ENCODE results near the gene LHFPL3.
A peak's percentile ranks its signal among the peaks of the same experiment; 100 is the strongest.
"Not testable (repeated sequence)": the region's sequence is repeated elsewhere in the genome, so short reads cannot be mapped to it uniquely, and the experiment has no call there.

LHFPL3 gene

DNA sequence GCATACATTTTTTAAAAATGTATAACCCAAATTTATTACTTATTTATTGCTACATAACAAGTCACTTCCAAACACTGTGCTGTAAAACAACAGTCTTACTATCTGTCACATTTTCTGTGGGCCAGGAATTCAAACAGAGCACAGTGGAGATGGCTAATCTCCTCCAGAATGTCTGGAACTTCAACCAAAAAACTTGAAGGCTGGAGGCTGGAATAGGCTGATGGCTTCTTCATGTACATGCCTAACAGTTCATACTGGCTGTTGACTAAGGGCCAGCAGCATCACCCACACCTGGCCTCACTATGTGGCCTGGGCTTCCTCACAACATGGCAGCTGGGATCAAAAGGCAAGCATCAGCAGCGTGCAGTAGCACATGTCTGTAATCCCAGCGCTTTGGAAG, 593.2 kb downstream of the LHFPL3 start:
- no peak for TF ChIP-seq EZH2phosphoT487 (IDR thresholded peaks at IDR 0.05; ENCODE audit: borderline replicate concordance, low read length)
- TF ChIP-seq, protein P1, sequence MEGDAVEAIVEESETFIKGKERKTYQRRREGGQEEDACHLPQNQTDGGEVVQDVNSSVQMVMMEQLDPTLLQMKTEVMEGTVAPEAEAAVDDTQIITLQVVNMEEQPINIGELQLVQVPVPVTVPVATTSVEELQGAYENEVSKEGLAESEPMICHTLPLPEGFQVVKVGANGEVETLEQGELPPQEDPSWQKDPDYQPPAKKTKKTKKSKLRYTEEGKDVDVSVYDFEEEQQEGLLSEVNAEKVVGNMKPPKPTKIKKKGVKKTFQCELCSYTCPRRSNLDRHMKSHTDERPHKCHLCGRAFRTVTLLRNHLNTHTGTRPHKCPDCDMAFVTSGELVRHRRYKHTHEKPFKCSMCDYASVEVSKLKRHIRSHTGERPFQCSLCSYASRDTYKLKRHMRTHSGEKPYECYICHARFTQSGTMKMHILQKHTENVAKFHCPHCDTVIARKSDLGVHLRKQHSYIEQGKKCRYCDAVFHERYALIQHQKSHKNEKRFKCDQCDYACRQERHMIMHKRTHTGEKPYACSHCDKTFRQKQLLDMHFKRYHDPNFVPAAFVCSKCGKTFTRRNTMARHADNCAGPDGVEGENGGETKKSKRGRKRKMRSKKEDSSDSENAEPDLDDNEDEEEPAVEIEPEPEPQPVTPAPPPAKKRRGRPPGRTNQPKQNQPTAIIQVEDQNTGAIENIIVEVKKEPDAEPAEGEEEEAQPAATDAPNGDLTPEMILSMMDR (IDR thresholded peaks at IDR 0.05; ENCODE audit: low read depth, low read length, poor library complexity, severe bottlenecking), result no peak

DNA sequence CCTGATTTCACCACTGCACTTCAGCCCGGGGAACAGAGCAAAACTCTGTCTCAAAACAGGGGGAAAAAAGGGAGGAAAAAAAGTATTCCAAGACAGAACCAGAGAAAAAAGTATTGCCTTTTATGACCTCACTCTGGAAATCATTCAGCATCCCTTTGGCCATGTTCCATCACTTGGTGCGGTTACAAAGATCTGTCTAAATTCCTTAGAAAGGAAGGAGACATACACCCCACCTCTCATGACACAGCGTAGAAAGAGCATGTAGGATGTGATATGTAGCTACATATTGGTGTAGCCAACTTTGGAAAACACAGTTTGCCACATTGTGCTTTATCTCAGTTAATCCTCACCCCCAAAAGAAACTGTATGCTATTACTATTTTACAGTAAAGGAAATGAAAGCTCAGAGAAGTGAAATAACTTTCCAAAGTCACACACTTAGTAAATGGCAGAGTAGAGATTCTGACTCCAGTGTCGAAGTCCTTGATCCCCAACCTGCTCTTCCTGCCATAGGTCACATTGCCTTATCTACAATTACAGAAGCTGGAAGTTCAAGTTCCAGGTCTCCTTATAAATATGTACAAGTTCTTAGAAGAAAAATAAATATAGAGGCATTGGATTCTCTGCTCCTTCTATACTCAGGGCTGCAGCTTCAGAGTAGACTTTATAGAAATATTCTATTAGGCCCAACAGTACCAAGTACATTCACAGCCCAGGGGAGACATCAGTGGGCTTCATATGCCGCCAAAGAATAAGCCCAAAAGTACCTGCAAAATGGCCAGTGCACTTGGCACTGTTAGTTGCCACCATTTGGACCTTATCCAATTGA, 594.0 kb downstream of the LHFPL3 start:
- Histone ChIP-seq H3K27ac (ENCODE audit: low read depth, low read length) (no peak overlapping the region), H3K4me1 (ENCODE audit: control insufficient read depth, low read length) (peaks cover 11% of the 10 kb centered on the region), H3K4me2 (ENCODE audit: low read length) (no peak overlapping the region), H4K20me1 (ENCODE audit: control insufficient read depth, insufficient read depth, low read depth, low read length) (no peaks in the 10 kb centered on the region), H3K9me3 (ENCODE audit: control insufficient read depth, insufficient read depth, low read length) (no peaks in the 10 kb centered on the region), H3K27me3 (ENCODE audit: control insufficient read depth, low read length) (peaks cover 3% of the 10 kb centered on the region; the same call in 1 of the 2 replicates), H3F3A (ENCODE audit: control insufficient read depth, insufficient read depth) (no peaks in the 10 kb centered on the region), H3K4me3 (ENCODE audit: low read length) (no peak overlapping the region), H3K36me3 (ENCODE audit: control insufficient read depth, low read length) (no peaks in the 10 kb centered on the region), H3K9me2 (replicated peaks; ENCODE audit: control insufficient read depth, low read length) (no peaks in the 10 kb centered on the region), H3K79me2 (ENCODE audit: control insufficient read depth, low read length) (no peaks in the 10 kb centered on the region)
- no peak for TF ChIP-seq EZH2phosphoT487 (IDR thresholded peaks at IDR 0.05; ENCODE audit: borderline replicate concordance, low read length)

More for the DNA sequence above, 593.2 kb downstream of the LHFPL3 start:
- H3K9me2 ChIP-seq (replicated peaks; ENCODE audit: control insufficient read depth, low read length), result no peaks in the 10 kb centered on the region
- H3K4me1 ChIP-seq (ENCODE audit: control insufficient read depth, low read length), result peaks cover 11% of the 10 kb centered on the region
- no peaks in the 10 kb centered on the region for H3F3A ChIP-seq (ENCODE audit: control insufficient read depth, insufficient read depth)
- H3K4me2 ChIP-seq (ENCODE audit: low read length), result no peak overlapping the region
- H3K9me3 ChIP-seq (ENCODE audit: control insufficient read depth, insufficient read depth, low read length), result no peaks in the 10 kb centered on the region
- H3K36me3 ChIP-seq (ENCODE audit: control insufficient read depth, low read length), result no peaks in the 10 kb centered on the region
- no peak overlapping the region for H3K27ac ChIP-seq (ENCODE audit: low read depth, low read length)
- no peak overlapping the region for H3K4me3 ChIP-seq (ENCODE audit: low read length)
- no peaks in the 10 kb centered on the region for H3K79me2 ChIP-seq (ENCODE audit: control insufficient read depth, low read length)
- H3K27me3 ChIP-seq (ENCODE audit: control insufficient read depth, low read length), result peaks cover 5% of the 10 kb centered on the region; the same call in 1 of the 2 replicates
- H4K20me1 ChIP-seq (ENCODE audit: control insufficient read depth, insufficient read depth, low read depth, low read length), result no peaks in the 10 kb centered on the region

DNA sequence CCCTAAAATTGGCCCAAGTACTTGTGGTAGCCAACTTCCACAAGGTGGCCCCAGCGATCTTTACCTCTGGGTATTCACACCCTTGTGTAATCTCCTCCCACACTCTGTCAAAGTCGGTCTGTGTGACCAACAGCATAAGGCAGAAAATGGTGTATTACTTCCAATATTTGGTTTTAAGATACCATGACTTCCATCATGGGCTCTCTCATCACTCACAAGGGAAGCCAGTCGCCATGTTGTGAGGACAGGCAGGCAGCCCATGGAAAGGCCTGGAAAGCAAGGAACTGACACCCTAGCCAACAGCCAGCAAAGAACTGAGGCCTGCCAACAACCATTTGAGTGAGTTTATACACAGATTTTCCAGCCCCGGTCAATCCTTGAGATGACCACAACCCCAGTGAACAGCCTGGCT, 594.6 kb downstream of the LHFPL3 start:
- H3K27ac ChIP-seq (ENCODE audit: low read depth, low read length), result no peak overlapping the region
- peaks cover 2% of the 10 kb centered on the region; the same call in 1 of the 2 replicates for H3K27me3 ChIP-seq (ENCODE audit: control insufficient read depth, low read length)
- H3K4me2 ChIP-seq (ENCODE audit: low read length), result peak overlapping the region; percentile 39

DNA sequence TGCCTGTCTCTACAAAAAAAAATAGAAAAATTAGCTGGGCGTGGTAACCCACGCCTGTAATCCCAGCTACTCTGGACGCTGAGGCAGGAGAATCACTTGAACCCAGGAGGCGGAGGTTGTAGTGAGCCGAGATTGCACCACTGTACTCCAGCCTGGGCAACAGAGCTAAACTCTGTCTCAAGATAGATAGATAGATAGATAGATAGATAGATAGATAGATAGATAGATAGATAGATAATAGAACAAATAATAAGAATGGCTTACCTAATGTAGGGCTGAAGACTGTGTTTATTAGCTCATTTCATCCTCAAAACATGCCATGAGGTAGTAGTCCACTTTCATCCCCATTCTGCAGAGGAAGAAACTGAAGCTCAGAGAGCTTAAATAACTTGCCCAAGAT, 597.8 kb downstream of the LHFPL3 start:
- peaks cover 16% of the 10 kb centered on the region for H3K4me1 ChIP-seq (ENCODE audit: control insufficient read depth, low read length)
- not testable (repeated sequence) for H3K4me2 ChIP-seq (ENCODE audit: low read length); H3K36me3 ChIP-seq (ENCODE audit: control insufficient read depth, low read length); H3K9me3 ChIP-seq (ENCODE audit: control insufficient read depth, insufficient read depth, low read length); H3K27me3 ChIP-seq (ENCODE audit: control insufficient read depth, low read length); H3K27ac ChIP-seq (ENCODE audit: low read depth, low read length); H3F3A ChIP-seq (ENCODE audit: control insufficient read depth, insufficient read depth); H3K9me2 ChIP-seq (replicated peaks; ENCODE audit: control insufficient read depth, low read length); H3K4me3 ChIP-seq (ENCODE audit: low read length); H4K20me1 ChIP-seq (ENCODE audit: control insufficient read depth, insufficient read depth, low read depth, low read length); H3K79me2 ChIP-seq (ENCODE audit: control insufficient read depth, low read length)

More for the DNA sequence above, 594.6 kb downstream of the LHFPL3 start:
- Histone ChIP-seq H3K4me3 (ENCODE audit: low read length) (no peak overlapping the region), H3K79me2 (ENCODE audit: control insufficient read depth, low read length) (no peaks in the 10 kb centered on the region), H3K4me1 (ENCODE audit: control insufficient read depth, low read length) (peaks cover 11% of the 10 kb centered on the region), H3K36me3 (ENCODE audit: control insufficient read depth, low read length) (no peaks in the 10 kb centered on the region), H3F3A (ENCODE audit: control insufficient read depth, insufficient read depth) (no peaks in the 10 kb centered on the region), H3K9me2 (replicated peaks; ENCODE audit: control insufficient read depth, low read length) (no peaks in the 10 kb centered on the region), H3K9me3 (ENCODE audit: control insufficient read depth, insufficient read depth, low read length) (no peaks in the 10 kb centered on the region), H4K20me1 (ENCODE audit: control insufficient read depth, insufficient read depth, low read depth, low read length) (no peaks in the 10 kb centered on the region)
- no peak for TF ChIP-seq EZH2phosphoT487 (IDR thresholded peaks at IDR 0.05; ENCODE audit: borderline replicate concordance, low read length)
- TF ChIP-seq, protein P1 (IDR thresholded peaks at IDR 0.05; ENCODE audit: low read depth, low read length, poor library complexity, severe bottlenecking), result peak; percentile 93
